B cell (primary cell): ENCODE results near the gene NSUN6.

Experiments
- CTCF ChIP-seq: fragments of 200-600 bp; IDR thresholded peaks from one replicate; pipeline ENCODE4 v1.8.0; 2022; ENCODE audit warnings: antibody characterized with exemption, mild to moderate bottlenecking
- EZH2 ChIP-seq: IDR thresholded peaks from 2 replicates; pipeline ENCODE4 v1.6.1; 2012; ENCODE audit warnings: borderline replicate concordance, low read depth, mild to moderate bottlenecking, moderate library complexity, low read length; ENCODE audit not compliant: insufficient read depth, poor library complexity, severe bottlenecking

DNA sequence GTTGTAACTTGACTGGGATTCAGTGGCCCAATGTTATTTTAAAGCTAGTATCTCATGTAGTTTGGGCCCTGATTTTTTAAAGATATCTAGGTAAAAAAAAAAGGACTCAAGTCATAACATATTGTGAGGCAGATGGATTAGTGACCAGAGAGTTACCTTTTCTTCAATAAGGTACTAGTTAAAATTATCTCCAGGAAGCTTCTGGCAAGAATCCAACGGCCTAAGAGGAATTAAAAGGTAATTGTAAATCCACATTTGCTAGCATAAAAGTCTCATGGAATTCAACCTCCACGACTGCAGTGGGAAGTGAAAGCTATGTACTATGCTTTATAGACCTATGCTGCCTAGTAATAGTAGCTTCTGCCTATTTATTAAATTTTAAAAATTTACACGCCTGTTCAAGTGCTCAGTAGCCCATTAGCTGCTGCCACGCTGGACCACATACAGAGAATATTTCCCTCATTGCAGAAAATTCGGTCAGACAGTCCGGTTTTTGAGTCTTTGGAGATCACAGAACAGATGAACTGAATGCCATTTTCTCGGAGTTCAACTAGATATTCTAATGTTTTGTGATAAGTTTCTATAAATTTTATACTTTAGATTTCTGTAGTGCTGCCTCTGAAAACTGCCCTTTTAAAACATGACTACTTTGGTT lies 118.4 kb downstream of the NSUN6 start:
- TF ChIP-seq CTCF (no peak), EZH2 (no peak)
